Effector memory CD4-positive, alpha-beta T cell (primary cell): Measurements from ENCODE around the gene FXYD1.

Experiments
- DNase-seq, 3 donors: peaks; one replicate each; pipeline ENCODE4 v3.0.0-alpha.2; 2020
- H3K27ac ChIP-seq: 2 replicates; pipeline ENCODE4 v1.7.0; 2013; ENCODE audit warnings: mild to moderate bottlenecking, low read length, moderate library complexity; ENCODE audit not compliant: insufficient read depth, poor library complexity, severe bottlenecking
- H3K27me3 ChIP-seq: replicated peaks from 2 replicates; pipeline ENCODE4 v1.7.0; 2013; ENCODE audit warnings: mild to moderate bottlenecking, low read length; ENCODE audit not compliant: insufficient read depth, control insufficient read depth, poor library complexity, severe bottlenecking
- H3K36me3 ChIP-seq: 2 replicates; pipeline ENCODE4 v1.7.0; 2013; ENCODE audit warnings: mild to moderate bottlenecking, low read length, moderate library complexity; ENCODE audit not compliant: control insufficient read depth, insufficient read depth
- H3K4me1 ChIP-seq: 2 replicates; pipeline ENCODE4 v1.7.0; 2013; ENCODE audit warnings: low read length, mild to moderate bottlenecking; ENCODE audit not compliant: control insufficient read depth, insufficient read depth, poor library complexity, severe bottlenecking
- H3K4me3 ChIP-seq: 2 replicates; pipeline ENCODE4 v1.7.0; 2013; ENCODE audit warnings: low read length, low read depth, mild to moderate bottlenecking; ENCODE audit not compliant: insufficient read depth, poor library complexity, severe bottlenecking
- H3K9me3 ChIP-seq: 2 replicates; pipeline ENCODE4 v1.7.0; 2013; ENCODE audit warnings: mild to moderate bottlenecking, low read length, moderate library complexity; ENCODE audit not compliant: control insufficient read depth

The FXYD1 gene

DNA sequence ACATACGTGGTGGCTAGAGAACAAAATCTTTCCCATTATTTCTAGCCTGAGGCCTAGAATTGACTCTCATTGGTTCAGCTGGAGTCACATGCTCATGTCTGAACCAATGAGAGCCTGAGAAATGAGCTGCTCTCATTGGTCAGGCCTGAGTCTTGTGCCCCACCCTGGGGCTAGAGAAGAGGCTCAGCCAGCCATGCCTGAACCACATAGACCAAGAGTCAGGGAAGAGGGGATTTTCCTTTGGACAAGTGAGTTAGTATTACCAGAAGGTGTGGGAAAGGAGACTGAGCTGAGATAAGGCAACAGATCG lies 22.8 kb downstream of the FXYD1 start:
- no peak for DNase-seq
- H3K27ac ChIP-seq = no peak overlapping the region

DNA sequence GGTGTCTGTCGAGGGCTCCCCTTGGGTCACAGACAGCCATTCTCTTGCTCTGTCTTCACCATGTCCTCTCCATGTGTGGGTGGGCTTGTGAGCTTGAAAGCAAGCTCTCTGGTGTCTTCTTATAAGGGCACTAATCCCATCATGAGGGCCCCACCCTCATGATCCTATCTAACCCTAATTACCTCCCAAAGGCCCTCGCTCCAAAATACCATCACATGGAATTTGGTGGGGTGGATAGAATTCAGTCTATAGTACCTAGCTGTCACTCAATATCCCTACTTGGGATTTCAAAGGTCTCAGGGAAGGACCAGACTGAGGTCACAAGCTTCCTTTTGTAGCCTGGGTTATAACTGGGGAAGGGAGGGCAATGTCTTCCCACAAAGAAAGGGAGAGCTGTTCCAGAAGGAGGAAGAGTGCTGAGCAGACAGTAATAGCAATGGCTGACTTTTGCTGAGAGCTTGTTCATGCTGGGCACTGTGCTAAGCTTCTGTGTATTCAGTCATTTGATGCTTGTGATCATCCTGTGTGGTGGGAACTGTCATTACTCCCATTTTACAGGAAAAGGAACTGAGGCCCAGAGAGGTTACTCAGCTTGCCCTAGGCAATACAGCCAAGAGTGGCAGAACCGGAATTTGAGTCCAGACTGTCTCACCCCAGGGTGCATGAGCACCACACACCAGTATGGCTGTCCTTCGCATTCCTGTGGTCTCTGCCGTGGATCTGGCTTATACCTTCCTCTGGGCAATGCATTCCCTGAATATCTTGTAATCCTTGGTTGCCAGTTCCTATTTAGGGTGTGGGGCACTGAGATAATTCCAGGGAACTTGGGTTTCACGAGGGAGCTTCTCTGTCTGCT lies 24.1 kb downstream of the FXYD1 start:
- peak overlapping the region; percentile 12 for H3K27ac ChIP-seq
- H3K36me3 ChIP-seq = peaks cover 93% of the 10 kb centered on the region
- H3K4me1 ChIP-seq = peaks cover 17% of the 10 kb centered on the region
- H3K27me3 ChIP-seq = no peaks in the 10 kb centered on the region
- no peak overlapping the region for H3K4me3 ChIP-seq
- DNase-seq = no peak
- peaks cover 10% of the 10 kb centered on the region for H3K9me3 ChIP-seq

More for the DNA sequence above, 22.8 kb downstream of the FXYD1 start:
- peaks cover 14% of the 10 kb centered on the region for H3K4me1 ChIP-seq
- no peak overlapping the region for H3K4me3 ChIP-seq
- H3K36me3 ChIP-seq = peaks cover 96% of the 10 kb centered on the region
- H3K9me3 ChIP-seq = peaks cover 10% of the 10 kb centered on the region
- no peaks in the 10 kb centered on the region for H3K27me3 ChIP-seq

DNA sequence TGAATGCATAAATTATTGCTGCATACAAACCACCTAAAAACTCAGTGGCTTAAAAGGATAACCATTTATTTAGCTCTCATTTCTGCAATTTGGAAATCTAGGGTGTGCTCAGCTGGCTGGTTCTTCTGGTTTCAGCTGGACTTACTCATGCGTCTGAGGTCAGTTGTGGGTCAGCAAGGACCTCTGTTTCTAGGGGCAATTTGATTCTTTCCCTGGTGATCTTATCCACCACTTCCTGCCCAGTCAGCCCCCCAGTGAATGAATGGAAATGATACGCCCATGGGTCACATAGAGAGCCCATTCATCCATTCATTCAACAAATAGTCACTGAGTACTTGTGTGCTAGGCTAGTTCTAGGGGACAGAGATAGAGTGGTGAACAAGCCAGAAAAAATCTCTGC lies 25.8 kb downstream of the FXYD1 start:
- H3K4me3 ChIP-seq = no peak overlapping the region
- no peak overlapping the region for H3K27ac ChIP-seq
- no peak for DNase-seq
- H3K27me3 ChIP-seq = no peaks in the 10 kb centered on the region
- peaks cover 18% of the 10 kb centered on the region for H3K4me1 ChIP-seq
- peaks cover 10% of the 10 kb centered on the region for H3K9me3 ChIP-seq
- peaks cover 89% of the 10 kb centered on the region for H3K36me3 ChIP-seq

DNA sequence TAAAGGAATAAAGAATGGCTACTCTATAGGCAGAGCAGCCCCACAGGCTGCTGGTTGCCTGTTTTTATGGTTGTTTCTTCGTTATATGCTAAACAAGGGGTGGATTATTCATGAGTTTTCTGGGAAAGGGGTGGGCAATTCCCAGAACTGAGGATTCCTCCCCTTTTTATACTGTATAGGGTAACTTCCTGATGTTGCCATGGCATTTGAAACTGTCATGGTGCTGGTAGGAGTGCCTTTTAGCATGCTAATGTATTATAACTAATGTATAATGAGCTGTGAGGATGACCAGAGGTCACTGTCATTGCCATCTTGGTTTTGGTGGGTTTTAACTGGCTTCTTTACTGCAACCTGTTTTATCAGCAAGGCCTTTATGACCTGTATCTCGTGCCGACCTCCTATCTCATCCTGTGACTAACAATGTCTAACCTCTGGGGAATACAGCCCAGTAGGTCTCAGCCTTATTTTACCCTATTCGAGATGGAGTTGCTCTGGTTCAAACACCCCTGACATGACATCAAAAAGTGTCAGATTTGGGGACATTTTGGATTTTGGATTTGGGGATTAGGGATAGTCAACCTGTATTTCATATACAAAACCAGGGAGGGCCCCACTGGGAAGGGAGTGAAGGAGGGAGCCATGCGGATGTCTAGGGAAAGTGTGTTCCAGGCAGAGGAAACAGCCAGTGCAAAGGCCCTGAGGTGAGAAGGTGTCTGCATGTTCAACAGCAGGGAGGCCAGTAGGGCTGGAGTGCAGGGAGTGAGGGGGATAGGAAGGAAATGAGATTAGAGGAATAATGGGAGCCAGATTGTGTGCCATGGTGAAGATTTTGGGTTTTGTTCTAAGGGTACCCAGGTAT lies 26.8 kb downstream of the FXYD1 start:
- Histone ChIP-seq H3K27ac (no peak overlapping the region), H3K4me1 (peaks cover 18% of the 10 kb centered on the region), H3K27me3 (no peaks in the 10 kb centered on the region), H3K36me3 (peaks cover 89% of the 10 kb centered on the region), H3K9me3 (peaks cover 10% of the 10 kb centered on the region), H3K4me3 (no peak overlapping the region)
- no peak for DNase-seq

DNA sequence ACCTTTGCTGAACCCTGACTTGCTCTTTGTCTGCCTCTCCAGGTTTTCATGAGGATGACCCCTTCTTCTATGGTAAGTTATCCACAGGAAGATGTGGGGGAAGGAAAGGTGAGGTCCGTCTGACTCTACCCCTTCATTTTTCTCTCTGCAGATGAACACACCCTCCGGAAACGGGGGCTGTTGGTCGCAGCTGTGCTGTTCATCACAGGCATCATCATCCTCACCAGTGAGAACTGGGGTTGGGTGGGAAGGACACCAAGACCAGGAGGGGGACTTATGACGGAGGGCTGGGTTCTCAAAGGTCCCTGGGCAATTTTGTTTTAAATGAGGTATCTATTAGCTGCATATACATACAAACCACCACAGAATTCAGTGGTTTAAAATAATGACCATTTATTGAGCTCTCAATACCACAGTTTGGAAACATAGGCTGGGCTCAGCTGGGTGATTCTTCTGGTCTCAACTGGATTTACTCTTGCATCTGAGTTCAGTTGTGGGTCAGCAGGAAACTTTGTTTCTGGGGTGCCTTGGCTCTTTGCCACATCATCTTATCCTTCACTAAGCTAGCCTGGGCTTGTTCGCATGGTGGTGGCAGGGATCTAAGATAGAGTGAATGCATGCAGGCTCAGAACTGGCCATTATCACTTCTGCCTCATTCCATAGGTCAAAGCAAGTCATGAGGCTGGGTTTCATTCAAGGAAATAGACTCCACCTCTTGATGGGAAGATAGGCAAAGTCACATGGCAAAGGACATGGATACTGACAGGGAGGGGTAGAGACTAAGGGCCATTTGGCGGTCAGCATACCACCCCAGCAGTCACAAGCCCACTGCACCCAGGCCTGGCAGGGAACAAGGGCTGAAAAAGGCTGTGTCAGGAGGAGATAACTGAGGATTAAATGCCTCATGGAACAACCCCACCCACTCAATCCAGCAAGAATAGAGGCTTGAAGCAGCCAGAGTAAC lies 27.8 kb downstream of the FXYD1 start:
- Histone ChIP-seq H3K27ac (peak overlapping the region; percentile 29), H3K27me3 (no peaks in the 10 kb centered on the region), H3K36me3 (peaks cover 82% of the 10 kb centered on the region), H3K9me3 (peaks cover 10% of the 10 kb centered on the region), H3K4me3 (no peak overlapping the region), H3K4me1 (peaks cover 18% of the 10 kb centered on the region)
- no peak for DNase-seq

DNA sequence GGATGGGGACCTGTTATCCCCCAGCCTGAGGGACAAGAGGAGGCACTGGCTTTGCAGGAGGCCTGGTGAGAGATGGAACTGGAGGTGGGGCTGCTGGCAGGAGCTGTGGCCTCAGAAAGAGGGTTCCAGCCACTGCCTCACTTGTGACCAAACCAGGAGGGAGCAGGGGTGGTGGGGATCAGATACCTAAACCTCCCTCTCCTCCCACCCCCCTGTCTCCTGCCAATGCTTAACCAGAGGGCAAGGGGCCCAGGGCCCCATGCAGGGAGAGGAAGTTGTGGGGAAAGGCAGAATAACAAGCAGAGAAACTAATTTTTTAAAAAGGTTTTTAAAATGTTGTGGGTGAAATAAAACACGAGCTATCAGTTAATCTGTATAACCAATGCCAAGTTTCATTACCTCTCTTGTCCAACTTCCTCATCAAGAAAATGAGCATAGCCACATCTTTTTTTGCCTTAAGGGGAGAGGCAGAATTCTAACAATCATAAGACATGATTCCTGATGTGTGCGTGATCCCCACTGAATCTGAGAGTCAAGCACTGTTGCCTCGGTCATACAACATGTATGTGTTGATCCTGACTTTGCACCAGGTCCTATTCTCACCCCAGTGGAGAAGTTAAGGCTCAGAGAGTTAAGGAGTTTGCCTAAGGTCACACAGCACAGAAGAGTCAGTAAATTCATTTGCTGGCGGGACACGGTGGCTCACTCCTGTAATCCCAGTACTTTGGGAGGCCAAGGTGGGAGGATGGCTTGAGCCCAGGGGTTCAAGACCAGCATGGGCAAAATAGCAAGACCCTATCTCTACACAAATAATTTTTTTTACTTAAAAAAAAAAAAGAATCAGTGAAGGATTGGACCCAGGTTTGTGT lies 28.9 kb downstream of the FXYD1 start:
- peak overlapping the region; percentile 29 for H3K27ac ChIP-seq
- no peak overlapping the region for H3K4me3 ChIP-seq
- peaks cover 25% of the 10 kb centered on the region for H3K4me1 ChIP-seq
- peaks cover 10% of the 10 kb centered on the region for H3K9me3 ChIP-seq
- peaks cover 73% of the 10 kb centered on the region for H3K36me3 ChIP-seq
- DNase-seq = no peak
- H3K27me3 ChIP-seq = no peaks in the 10 kb centered on the region

DNA sequence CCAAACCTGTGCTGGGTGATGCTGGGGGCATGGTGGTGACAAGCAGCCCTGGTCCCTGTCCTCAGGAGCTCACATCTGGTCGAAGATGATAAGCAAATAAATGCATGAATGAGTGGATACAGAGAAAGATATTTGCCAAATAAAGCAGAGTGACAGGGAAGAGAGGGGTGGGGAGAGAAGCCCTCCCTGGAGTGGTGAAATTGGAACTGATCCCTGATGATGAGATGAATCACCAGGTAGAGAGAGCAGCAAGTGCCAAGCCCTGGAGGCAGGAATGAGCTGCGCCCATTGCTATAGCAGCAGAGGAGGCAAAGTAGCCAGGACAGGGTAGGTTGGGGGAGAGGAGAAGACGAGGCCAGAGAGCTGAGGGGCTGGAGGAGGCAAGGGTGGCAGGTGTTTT lies 29.6 kb downstream of the FXYD1 start:
- Histone ChIP-seq H3K27ac (peak overlapping the region; percentile 29), H3K4me1 (peaks cover 25% of the 10 kb centered on the region), H3K36me3 (peaks cover 70% of the 10 kb centered on the region), H3K9me3 (peaks cover 10% of the 10 kb centered on the region), H3K4me3 (no peak overlapping the region), H3K27me3 (no peaks in the 10 kb centered on the region)
- DNase-seq = no peak

DNA sequence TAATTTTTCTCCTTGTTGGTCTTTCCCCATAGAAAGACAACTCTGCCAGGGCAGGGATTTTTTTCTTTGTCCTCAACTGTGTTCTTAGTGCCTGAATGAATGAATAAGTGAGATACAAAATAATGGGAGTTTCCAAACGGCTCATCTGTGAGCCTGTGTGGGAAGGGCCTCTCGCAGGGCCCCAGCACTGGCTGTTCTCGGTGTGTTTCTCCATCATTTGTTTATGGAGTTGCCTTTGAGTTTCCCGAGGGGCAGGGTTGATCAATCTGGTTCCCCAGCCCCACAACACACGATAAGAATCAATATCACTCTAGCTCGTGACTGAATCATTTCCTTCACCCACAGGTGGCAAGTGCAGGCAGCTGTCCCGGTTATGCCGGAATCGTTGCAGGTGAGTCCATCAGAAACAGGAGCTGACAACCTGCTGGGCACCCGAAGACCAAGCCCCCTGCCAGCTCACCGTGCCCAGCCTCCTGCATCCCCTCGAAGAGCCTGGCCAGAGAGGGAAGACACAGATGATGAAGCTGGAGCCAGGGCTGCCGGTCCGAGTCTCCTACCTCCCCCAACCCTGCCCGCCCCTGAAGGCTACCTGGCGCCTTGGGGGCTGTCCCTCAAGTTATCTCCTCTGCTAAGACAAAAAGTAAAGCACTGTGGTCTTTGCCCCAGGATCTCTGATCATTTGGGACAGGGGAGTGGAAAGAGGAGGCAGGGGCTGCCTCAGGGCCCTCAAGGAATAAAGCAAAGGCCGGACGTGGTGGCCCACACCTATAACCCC lies 30.8 kb downstream of the FXYD1 start:
- Histone ChIP-seq H3K9me3 (peaks cover 10% of the 10 kb centered on the region), H3K27ac (peak overlapping the region; percentile 21), H3K4me3 (no peak overlapping the region), H3K36me3 (peaks cover 57% of the 10 kb centered on the region), H3K27me3 (no peaks in the 10 kb centered on the region), H3K4me1 (peaks cover 25% of the 10 kb centered on the region)
- DNase-seq = no peak
